Esophagus (tissue), 2 donors: Measurements from ENCODE around the gene TBC1D9. TPM values are rescaled to one million over a fixed set of nuclear protein-coding genes. Genes with fewer than 3 reads are reported as not detected.

Source experiments
- H3K27ac ChIP-seq, 2 donors: one replicate each; pipeline ENCODE4 v1.5.1; 2013; ENCODE audit warnings: low read depth in 2 of 2, mild to moderate bottlenecking in 2 of 2, inconsistent platforms in 1 of 2, low read length in 1 of 2, moderate library complexity in 1 of 2
- H3K27me3 ChIP-seq, 2 donors: one replicate each; pipeline ENCODE4 v1.6.1; 2013; ENCODE audit warnings: low read length in 2 of 2, control low read depth in 1 of 2, mild to moderate bottlenecking in 1 of 2; ENCODE audit not compliant: insufficient read depth in 2 of 2, control insufficient read depth in 1 of 2
- H3K36me3 ChIP-seq, 2 donors: one replicate each; pipeline ENCODE4 v1.6.1; 2013; ENCODE audit warnings: low read length in 1 of 2; ENCODE audit not compliant: control insufficient read depth in 2 of 2, insufficient read depth in 2 of 2
- H3K4me1 ChIP-seq, 2 donors: one replicate each; pipeline ENCODE4 v1.6.1; 2013; ENCODE audit warnings: low read length in 1 of 2; ENCODE audit not compliant: control insufficient read depth in 2 of 2, insufficient read depth in 2 of 2
- H3K4me3 ChIP-seq, 2 donors: one replicate each; pipeline ENCODE4 v1.5.1; 2013; ENCODE audit warnings: low read length in 2 of 2, mild to moderate bottlenecking in 2 of 2, low read depth in 1 of 2, moderate library complexity in 1 of 2
- H3K9me3 ChIP-seq, 2 donors: one replicate each; pipeline ENCODE4 v1.6.1; 2013; ENCODE audit warnings: mild to moderate bottlenecking in 2 of 2, low read depth in 1 of 2, low read length in 1 of 2, moderate library complexity in 1 of 2; ENCODE audit not compliant: control insufficient read depth in 2 of 2, insufficient read depth in 1 of 2
- WGBS, 2 donors: extraction: QIAGEN DNeasy Blood & Tissue Kit; methylation state at CpG; one replicate each; pipeline ENCODE4 v1.1.7; 2013; 5-methylcytosine and 5-hydroxymethylcytosine counted together
- polyA plus RNA-seq, 2 donors: library from polyadenylated mRNA; stranded (reverse); fragments of 200-250 nt; gene quantifications; one replicate each; pipeline ENCODE4 v1.2.3, GENCODE V29; 2013
- donor health status: healthy with polysubstance abuse.
- donor health status: Bipolar disorder and iron deficiency.

Gene TBC1D9
- polyA plus RNA-seq, 2 donors: 3.3 to 6.3 TPM

- Histone ChIP-seq H3K27ac (no peak overlapping the region), H3K4me3 (no peak overlapping the region), H3K36me3 (no peaks in the 10 kb centered on the region), H3K27me3 (no peaks in the 10 kb centered on the region), H3K4me1 (peaks cover 0 to 4% of the 10 kb centered on the region in 2 donors), H3K9me3 (no peaks in the 10 kb centered on the region)
- 85 to 86% methylated on average over 1 of the region's 1 CpG for WGBS, 2 donors
Observed at GRCh38 chr4:140742838-140743193, 13.4 kb downstream of the TBC1D9 start.

GRCh38 chr4:140740906-140741670 is 15.1 kb downstream of the TBC1D9 start:
- no peak overlapping the region for H3K27ac ChIP-seq
- H3K27me3 ChIP-seq: no peaks in the 10 kb centered on the region
- no peaks in the 10 kb centered on the region for H3K36me3 ChIP-seq
- peaks cover 4 to 5% of the 10 kb centered on the region in 2 donors for H3K4me1 ChIP-seq
- no peak overlapping the region for H3K4me3 ChIP-seq
- WGBS, 2 donors: 83 to 89% methylated on average over 3 of the region's 3 CpGs
- no peaks in the 10 kb centered on the region for H3K9me3 ChIP-seq

DNA sequence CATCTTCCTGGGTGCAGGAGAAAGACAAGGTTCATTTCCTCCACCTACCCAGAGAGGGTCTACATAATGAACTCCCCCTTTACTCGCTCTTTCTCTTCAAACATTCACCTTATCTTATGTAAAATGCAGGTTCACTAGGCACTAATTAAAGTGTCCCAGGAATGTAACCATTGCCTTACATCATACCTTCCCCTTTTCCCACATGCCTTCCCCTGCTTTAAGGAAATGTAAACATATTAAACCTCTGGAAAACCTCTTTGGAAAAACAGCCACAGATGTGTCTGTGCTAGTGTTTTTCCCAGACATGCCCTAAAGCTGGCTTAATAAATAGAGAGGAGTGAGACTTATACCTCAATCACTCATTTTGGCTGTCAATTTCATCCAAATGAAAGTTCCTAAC is 15.8 kb downstream of the TBC1D9 start:
- H3K4me3 ChIP-seq: no peak overlapping the region
- no peaks in the 10 kb centered on the region for H3K36me3 ChIP-seq
- H3K9me3 ChIP-seq: no peaks in the 10 kb centered on the region
- H3K27me3 ChIP-seq: no peaks in the 10 kb centered on the region
- H3K27ac ChIP-seq: no peak overlapping the region
- 78 to 91% methylated on average over 1 of the region's 1 CpG for WGBS, 2 donors
- H3K4me1 ChIP-seq: peaks cover 4 to 5% of the 10 kb centered on the region in 2 donors

DNA sequence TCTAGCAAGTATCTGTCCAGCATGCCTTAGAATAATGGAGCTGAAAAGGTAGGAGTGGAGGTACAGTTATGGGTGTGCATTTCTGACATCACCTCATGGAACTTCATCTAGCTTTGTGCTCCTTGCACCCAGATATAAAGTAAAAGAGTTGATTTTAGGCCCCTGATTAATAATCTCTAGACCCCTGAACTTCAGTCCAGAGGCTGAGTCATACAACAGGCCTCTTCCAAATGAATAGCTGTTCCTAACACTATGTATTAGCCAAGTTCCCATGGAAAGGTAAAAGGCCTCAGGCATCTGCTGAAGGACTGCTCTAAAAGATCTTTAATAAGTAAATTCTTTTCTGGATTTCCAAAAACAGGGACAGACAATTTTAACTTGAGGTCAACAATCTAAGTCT is 16.2 kb downstream of the TBC1D9 start:
- no peak overlapping the region for H3K27ac ChIP-seq
- peaks cover 4 to 5% of the 10 kb centered on the region in 2 donors for H3K4me1 ChIP-seq
- H3K4me3 ChIP-seq: no peak overlapping the region
- H3K9me3 ChIP-seq: no peaks in the 10 kb centered on the region
- H3K36me3 ChIP-seq: no peaks in the 10 kb centered on the region
- no peaks in the 10 kb centered on the region for H3K27me3 ChIP-seq

GRCh38 chr4:140738139-140738538 is 18.0 kb downstream of the TBC1D9 start:
- WGBS, 2 donors: 85 to 93% methylated on average over 1 of the region's 1 CpG
- H3K4me1 ChIP-seq: peaks cover 0 to 5% of the 10 kb centered on the region in 2 donors
- no peaks in the 10 kb centered on the region for H3K36me3 ChIP-seq
- H3K4me3 ChIP-seq: no peak overlapping the region
- no peaks in the 10 kb centered on the region for H3K9me3 ChIP-seq
- no peak overlapping the region for H3K27ac ChIP-seq
- H3K27me3 ChIP-seq: no peaks in the 10 kb centered on the region

DNA sequence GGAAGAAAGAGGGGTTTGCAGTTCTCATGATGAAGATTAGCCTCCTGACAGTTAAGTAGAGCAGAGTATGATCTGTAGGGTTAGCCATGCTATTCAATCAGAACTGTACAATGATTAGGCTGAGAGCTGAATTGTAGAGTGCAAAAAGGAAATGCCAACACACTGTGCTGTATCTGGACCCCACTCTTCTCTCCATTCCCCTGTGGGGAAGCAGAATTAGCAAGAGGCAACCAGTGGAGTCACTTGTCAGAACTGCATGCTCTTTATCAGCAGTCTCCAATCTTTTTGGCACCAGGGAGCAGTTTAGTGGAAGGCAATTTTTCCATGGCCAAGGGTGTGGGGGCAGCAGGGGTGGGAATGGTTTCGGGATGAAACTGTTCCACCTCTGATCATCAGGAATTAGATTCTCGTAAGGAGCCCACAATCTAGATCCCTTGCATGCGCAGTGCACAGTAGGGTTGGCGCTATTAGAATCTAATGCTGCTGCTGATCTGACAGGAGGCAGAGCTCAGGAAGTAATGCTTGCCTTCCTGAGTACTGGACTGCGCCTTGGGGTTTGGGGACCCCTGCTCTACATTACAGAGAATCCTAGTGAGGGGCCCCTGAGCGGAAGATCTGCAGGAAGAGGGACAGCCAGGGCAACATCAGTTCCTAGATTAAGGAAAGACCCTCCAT is 19.4 kb downstream of the TBC1D9 start:
- Histone ChIP-seq H3K27ac (no peak overlapping the region), H3K4me3 (no peak overlapping the region), H3K9me3 (no peaks in the 10 kb centered on the region), H3K36me3 (no peaks in the 10 kb centered on the region), H3K27me3 (no peaks in the 10 kb centered on the region), H3K4me1 (peaks cover 0 to 5% of the 10 kb centered on the region in 2 donors)
- 80 to 92% methylated on average over 6 of the region's 6 CpGs for WGBS, 2 donors

GRCh38 chr4:140735779-140736391 is 20.3 kb downstream of the TBC1D9 start:
- Histone ChIP-seq H3K4me1 (peaks cover 0 to 5% of the 10 kb centered on the region in 2 donors), H3K9me3 (no peaks in the 10 kb centered on the region), H3K27me3 (no peaks in the 10 kb centered on the region), H3K4me3 (no peak overlapping the region), H3K27ac (no peak overlapping the region), H3K36me3 (no peaks in the 10 kb centered on the region)
- 77 to 80% methylated on average over 4 of the region's 4 CpGs for WGBS, 2 donors

DNA sequence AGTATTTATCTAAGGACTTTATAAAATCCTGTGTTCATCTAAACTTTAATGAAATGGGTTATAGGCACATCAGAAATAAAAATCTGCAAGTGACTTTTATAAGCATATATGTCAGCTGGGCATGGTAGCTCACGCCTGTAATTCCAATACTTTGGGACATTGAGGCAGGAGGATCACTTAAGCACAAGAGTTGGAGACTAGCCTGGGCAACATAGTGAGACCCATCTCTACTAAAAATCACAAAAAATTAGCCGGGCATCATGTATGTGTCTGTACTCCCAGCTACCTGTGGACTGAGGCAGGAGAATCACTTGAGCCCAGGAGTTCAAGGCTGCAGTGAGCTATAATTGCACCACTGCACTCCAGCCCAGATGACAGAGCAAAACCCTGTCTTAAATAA is 20.9 kb downstream of the TBC1D9 start:
- Histone ChIP-seq H3K36me3 (no peaks in the 10 kb centered on the region), H3K9me3 (no peaks in the 10 kb centered on the region), H3K4me1 (peaks cover 0 to 5% of the 10 kb centered on the region in 2 donors), H3K4me3 (no peak overlapping the region), H3K27me3 (no peaks in the 10 kb centered on the region), H3K27ac (no peak overlapping the region)
- WGBS, 2 donors: 91 to 96% methylated on average over 2 of the region's 2 CpGs

DNA sequence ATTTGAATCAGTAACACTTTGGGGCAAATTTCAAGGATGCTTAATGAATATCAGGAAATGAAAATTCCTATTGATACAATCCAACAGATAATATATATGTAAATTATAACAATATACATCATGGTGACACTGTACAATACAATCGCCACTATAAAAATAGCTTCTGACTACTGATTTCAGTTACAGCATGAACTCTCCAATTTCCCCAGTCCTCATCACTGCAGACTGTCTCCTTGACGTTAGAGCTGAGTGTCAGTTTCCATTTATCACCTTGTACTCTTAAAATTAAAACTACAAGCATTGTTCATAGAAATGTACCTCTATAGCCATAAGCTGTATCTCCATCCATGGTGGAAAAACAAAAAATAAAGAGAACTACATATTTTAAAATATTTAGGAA is 23.4 kb downstream of the TBC1D9 start:
- H3K27ac ChIP-seq: no peak overlapping the region
- WGBS, 2 donors: 62 to 73% methylated on average over 2 of the region's 2 CpGs
- no peaks in the 10 kb centered on the region for H3K27me3 ChIP-seq
- H3K4me1 ChIP-seq: peaks cover 0 to 9% of the 10 kb centered on the region in 2 donors
- H3K36me3 ChIP-seq: no peaks in the 10 kb centered on the region
- H3K4me3 ChIP-seq: no peak overlapping the region
- H3K9me3 ChIP-seq: no peaks in the 10 kb centered on the region
